ENCODE results near the gene CASP4.

Gene CASP4

DNA sequence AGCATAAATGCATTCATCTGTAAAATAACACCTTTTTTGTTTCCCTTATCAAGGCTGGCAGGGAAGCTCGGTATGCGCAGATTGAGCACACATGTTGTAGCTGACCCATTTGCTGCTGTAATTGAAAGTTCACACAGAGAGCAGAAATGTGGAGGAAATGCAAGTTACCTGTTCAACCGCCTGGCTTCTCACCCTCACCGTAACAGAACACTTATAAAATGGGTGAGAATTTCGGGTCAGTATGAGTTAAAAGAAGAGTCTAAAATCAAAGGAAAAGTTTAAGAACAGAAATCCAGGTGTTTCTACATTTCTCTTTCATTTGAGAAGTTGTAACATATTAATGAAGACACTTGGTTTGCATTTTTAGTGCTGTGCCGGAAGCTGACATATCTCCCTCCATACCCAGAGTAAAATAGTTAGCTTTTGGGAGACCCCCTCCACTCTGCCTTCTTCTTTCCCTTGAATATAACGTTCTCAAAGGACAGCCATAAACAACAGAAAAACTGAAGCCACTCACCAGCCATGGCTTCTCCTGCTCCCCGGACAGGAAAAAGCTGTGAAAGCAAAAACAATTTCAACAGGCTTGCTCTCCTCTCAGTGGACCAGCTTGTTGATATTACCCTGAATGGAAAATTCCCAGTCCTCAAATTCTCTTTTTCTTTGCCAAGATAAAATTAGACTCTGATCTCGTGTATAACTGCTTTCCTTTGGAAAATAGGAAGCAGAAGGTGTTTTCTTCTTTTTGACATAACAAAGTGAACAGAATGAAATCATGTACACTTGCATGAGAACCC, 70.3 kb downstream of the CASP4 start, which contains the start of gene CASP12:
CASP12 (minus strand) TSS at position 570 of the 794 bp plus-strand sequence.
- DNase-seq (ENCODE audit: insufficient read length, low spot score) (no peak), FAIRE-seq (peak; percentile 42)

GRCh38 chr11:104895634-104896033, 72.7 kb downstream of the CASP4 start:
- FAIRE-seq: no peak
- DNase-seq (ENCODE audit: insufficient read length, low spot score): no peak

- DNase-seq (ENCODE audit: insufficient read length, low spot score): no peak
- FAIRE-seq: no peak
Observed at GRCh38 chr11:104893876-104894275, 74.5 kb downstream of the CASP4 start.
